Gastroesophageal sphincter (tissue), 4 donors: ENCODE results near the gene SRRD. TPM values are rescaled to one million over a fixed set of nuclear protein-coding genes. Genes with fewer than 3 reads are reported as not detected.
A peak's percentile ranks its signal among the peaks of the same experiment; 100 is the strongest.
"Not testable (repeated sequence)": the region's sequence is repeated elsewhere in the genome, so short reads cannot be mapped to it uniquely, and the experiment has no call there.

Experiments
- ATAC-seq: fragments of 150-250 bp; one replicate; pipeline ENCODE4 v1.9.1; 2016; ENCODE audit warnings: mild to moderate bottlenecking, moderate library complexity
- H3K27ac ChIP-seq, 4 donors: fragments of 200-600 bp; sonication (generic) in 3 of 4; 1 replicate in 3 of 4; 2 replicates in 1 of 4; pipeline ENCODE4 v1.5.1; 2016 to 2019
- H3K27me3 ChIP-seq: fragments of 200-600 bp; sonication (generic); one replicate; pipeline ENCODE4 v1.5.1; 2019
- H3K36me3 ChIP-seq, 2 donors: fragments of 200-600 bp; sonication (generic); one replicate each; pipeline ENCODE4 v1.5.1; 2019; ENCODE audit warnings: control low read depth in 1 of 2
- H3K4me1 ChIP-seq, 3 donors: fragments of 200-600 bp; sonication (generic); 1 replicate in 2 of 3; 2 replicates in 1 of 3; pipeline ENCODE4 v1.5.1; 2016 to 2019; ENCODE audit warnings: control low read depth in 2 of 3
- H3K4me3 ChIP-seq, 2 donors: fragments of 200-600 bp; sonication (generic); one replicate each; pipeline ENCODE4 v1.5.1; 2019; ENCODE audit warnings: mild to moderate bottlenecking in 1 of 2, moderate library complexity in 1 of 2
- H3K9me3 ChIP-seq, 3 donors: fragments of 200-600 bp; sonication (generic); one replicate each; pipeline ENCODE4 v1.5.1; 2017 to 2019; ENCODE audit warnings: control low read depth in 2 of 3
- EP300 ChIP-seq: sonication (generic); formaldehyde crosslinking; IDR thresholded peaks from one replicate; pipeline ENCODE4 v1.6.1; 2017; ENCODE audit warnings: antibody characterized with exemption, mild to moderate bottlenecking
- POLR2A ChIP-seq, 2 donors: fragments of 450-650 bp; IDR thresholded peaks; one replicate each; pipeline ENCODE4 v1.6.1; 2017; ENCODE audit warnings: antibody characterized with exemption in 2 of 2, mild to moderate bottlenecking in 2 of 2, moderate library complexity in 1 of 2
- POLR2AphosphoS5 ChIP-seq: sonication (generic); formaldehyde crosslinking; IDR thresholded peaks from one replicate; pipeline ENCODE4 v1.6.1; 2017; ENCODE audit warnings: antibody characterized with exemption
- WGBS, 2 donors: methylation state at CpG; one replicate each; pipeline ENCODE4 v1.1.5; 2018; ENCODE audit warnings: low coverage in 1 of 2; 5-methylcytosine and 5-hydroxymethylcytosine counted together
- total RNA-seq, 4 donors: library from RNA; depleted of rRNA; stranded (reverse); fragments of >200 nt; gene quantifications; one replicate each; pipeline ENCODE4 v1.1.0, GENCODE V29; 2016
- TF ChIP-seq, protein P1 (sequence below), 4 experiments: fragments of 200-600 bp in 2 of 4; fragments of 450-650 bp in 2 of 4; sonication (generic) in 1 of 4; IDR thresholded peaks; one replicate each; pipeline ENCODE4 v1.5.1; 2017 to 2019; ENCODE audit warnings: antibody characterized with exemption in 4 of 4, mild to moderate bottlenecking in 2 of 4, moderate library complexity in 2 of 4

SRRD gene
- total RNA-seq, 4 donors from 2014 or later = 16.7 to 30.0 (median 23.5) TPM

DNA sequence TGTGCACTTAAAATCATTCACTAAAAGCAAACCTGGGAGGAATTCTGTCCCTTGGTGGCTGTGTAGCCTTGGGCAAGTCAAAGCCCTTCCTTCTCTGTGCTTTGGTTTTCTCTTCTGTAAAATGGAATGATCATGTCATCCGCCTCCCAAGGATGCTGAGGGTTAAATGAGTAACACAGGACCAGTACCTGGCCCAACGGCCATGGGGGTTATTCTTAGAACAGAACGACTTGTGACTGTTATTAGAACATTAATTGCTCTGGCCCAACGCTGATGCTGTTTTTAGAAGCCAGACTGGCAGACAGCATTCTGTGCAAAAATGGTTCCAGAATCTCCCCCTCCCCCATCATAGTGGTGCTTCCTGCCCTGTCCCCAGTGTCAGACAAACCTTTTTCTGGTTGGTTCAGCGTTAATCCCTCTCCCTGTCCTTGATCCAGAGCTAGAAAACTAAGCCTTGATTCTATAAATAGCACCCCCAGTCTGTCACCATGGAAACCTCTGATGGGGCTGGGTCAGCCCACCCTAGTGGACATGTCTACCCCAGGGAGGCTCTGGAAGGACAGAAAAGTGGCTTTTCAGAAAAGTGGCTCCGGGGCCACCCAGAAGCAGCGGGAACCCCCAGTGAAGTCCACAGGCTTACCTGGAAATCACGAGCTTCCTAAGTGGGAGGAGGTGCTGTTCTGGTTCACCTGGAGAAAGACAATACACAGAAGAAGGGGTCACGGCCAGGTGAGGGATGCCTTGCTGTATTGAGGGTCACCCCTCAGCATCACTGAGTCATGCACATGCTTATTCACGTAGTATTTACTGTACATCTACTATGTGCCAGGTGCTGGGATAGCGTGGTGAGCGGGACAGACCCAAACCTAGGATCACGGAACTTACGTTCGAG lies 44.1 kb downstream of the SRRD start:
- H3K36me3 ChIP-seq = peaks cover 0 to 59% of the 10 kb centered on the region in 2 donors
- 72 to 79% methylated on average over 10 to 11 of the region's 15 CpGs for WGBS, 2 donors
- no peak overlapping the region for H3K4me3 ChIP-seq
- TF ChIP-seq, protein P1, sequence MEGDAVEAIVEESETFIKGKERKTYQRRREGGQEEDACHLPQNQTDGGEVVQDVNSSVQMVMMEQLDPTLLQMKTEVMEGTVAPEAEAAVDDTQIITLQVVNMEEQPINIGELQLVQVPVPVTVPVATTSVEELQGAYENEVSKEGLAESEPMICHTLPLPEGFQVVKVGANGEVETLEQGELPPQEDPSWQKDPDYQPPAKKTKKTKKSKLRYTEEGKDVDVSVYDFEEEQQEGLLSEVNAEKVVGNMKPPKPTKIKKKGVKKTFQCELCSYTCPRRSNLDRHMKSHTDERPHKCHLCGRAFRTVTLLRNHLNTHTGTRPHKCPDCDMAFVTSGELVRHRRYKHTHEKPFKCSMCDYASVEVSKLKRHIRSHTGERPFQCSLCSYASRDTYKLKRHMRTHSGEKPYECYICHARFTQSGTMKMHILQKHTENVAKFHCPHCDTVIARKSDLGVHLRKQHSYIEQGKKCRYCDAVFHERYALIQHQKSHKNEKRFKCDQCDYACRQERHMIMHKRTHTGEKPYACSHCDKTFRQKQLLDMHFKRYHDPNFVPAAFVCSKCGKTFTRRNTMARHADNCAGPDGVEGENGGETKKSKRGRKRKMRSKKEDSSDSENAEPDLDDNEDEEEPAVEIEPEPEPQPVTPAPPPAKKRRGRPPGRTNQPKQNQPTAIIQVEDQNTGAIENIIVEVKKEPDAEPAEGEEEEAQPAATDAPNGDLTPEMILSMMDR (IDR thresholded peaks at IDR 0.05) = no peak
- TF ChIP-seq POLR2A (IDR thresholded peaks at IDR 0.05) (no peak), POLR2AphosphoS5 (no peak), EP300 (no peak)
- H3K4me1 ChIP-seq = no peaks in the 10 kb centered on the region
- H3K27me3 ChIP-seq = no peaks in the 10 kb centered on the region
- H3K9me3 ChIP-seq = no peaks in the 10 kb centered on the region
- no peak for ATAC-seq
- no peak overlapping the region for H3K27ac ChIP-seq

DNA sequence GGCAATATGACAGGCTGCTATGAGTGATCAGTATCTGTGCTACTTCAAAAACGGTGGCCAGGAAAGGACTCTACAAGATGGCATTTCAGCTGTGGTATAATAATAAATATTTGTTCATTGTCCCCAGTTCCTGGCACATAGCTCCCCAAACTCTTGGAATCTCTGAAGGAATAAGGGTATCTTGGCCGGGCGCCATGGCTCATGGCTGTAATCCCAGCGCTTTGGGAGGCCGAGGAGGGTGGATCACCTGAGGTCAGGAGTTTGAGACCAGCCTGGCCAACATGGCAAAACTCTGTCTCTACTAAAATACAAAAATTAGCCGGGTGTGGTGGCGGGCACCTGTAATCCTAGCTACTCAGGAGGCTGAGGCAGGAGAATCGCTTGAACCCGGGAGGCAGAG lies 44.8 kb downstream of the SRRD start:
- not testable (repeated sequence) for H3K27ac ChIP-seq, ATAC-seq, H3K4me3 ChIP-seq, H3K27me3 ChIP-seq, H3K9me3 ChIP-seq, H3K4me1 ChIP-seq
- peaks cover 0 to 59% of the 10 kb centered on the region in 2 donors for H3K36me3 ChIP-seq
- WGBS, 2 donors = 78% methylated on average over 6 of the region's 9 CpGs; no CpG with 5 or more reads in 1 of the 2 donors

DNA sequence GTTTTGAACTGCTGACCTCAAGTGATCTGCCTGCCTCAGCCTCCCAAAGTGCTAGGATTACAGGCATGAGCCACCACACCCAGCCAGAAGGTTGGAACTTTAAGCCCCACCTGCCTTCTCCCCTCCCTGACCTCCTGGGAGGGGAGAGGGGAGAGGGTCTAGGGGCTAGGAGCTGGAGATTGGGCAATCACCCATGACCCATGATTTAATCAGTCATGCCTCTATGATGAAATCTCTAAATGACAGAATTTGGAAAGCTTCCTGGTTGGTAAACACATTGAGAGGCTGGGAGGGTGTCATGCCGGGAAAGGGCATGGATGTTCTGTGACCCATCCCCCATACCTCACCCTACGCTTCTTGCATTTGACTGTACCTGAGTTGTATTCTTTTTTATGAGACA lies 45.7 kb downstream of the SRRD start:
- H3K27ac ChIP-seq = no peak overlapping the region
- WGBS, 2 donors = 80 to 86% methylated on average over 1 to 2 of the region's 2 CpGs
- peaks cover 0 to 57% of the 10 kb centered on the region in 2 donors for H3K36me3 ChIP-seq
- no peaks in the 10 kb centered on the region for H3K27me3 ChIP-seq
- H3K9me3 ChIP-seq = no peaks in the 10 kb centered on the region
- H3K4me1 ChIP-seq = no peaks in the 10 kb centered on the region
- H3K4me3 ChIP-seq = no peak overlapping the region
- TF ChIP-seq EP300 = no peak
- TF ChIP-seq, protein P1 (IDR thresholded peaks at IDR 0.05) = no peak
- TF ChIP-seq POLR2A (IDR thresholded peaks at IDR 0.05) = no peak
- TF ChIP-seq POLR2AphosphoS5 = no peak
- peak; percentile 36 for ATAC-seq

DNA sequence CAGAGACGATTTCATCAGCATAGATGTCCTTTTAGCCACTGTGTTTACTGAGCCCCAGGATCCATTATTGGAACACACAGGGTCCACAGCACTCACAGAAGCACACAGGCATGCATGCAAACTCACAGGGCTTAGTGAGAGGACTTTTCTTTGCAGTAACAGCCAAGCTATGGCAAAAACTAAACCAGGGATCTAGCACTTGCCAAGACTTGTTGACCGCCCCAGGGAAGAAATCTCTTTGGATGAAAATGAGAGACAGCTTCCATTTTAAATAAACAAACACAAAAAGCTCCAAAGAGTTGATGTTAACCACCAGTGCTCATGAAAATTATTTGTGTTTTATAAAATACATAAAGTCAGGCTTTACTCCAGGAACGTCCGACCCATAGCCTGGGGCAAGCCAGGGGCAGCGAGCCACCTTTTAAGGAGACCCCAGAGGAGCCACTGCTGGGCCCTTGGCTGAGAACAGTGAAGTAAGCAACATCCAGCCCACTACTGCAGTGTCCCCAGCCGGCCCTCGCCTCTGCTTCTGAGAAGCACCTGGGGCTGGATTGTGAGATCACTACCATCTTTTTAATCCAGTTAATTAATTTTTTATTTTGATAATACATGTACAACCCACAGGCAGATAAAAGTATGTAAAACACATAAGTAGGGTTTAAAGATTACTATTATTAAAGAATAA lies 50.6 kb downstream of the SRRD start:
- ATAC-seq = no peak
- H3K4me3 ChIP-seq = no peak overlapping the region

More for the DNA sequence above, 50.6 kb downstream of the SRRD start:
- Histone ChIP-seq H3K36me3 (peaks cover 0 to 51% of the 10 kb centered on the region in 2 donors), H3K9me3 (no peaks in the 10 kb centered on the region), H3K27me3 (no peaks in the 10 kb centered on the region), H3K27ac (no peak overlapping the region), H3K4me1 (no peaks in the 10 kb centered on the region)
- 80 to 81% methylated on average over 4 to 6 of the region's 7 CpGs for WGBS, 2 donors
- TF ChIP-seq, protein P1 (IDR thresholded peaks at IDR 0.05) = no peak
- TF ChIP-seq POLR2A (IDR thresholded peaks at IDR 0.05) (no peak), EP300 (no peak), POLR2AphosphoS5 (no peak)
